ENCODE results near the gene OPN5. TPM values are rescaled to one million over a fixed set of nuclear protein-coding genes. Genes with fewer than 3 reads are reported as not detected.

Gene OPN5
- polyA plus RNA-seq, 6 donors from 2014 or later, result not detected

DNA sequence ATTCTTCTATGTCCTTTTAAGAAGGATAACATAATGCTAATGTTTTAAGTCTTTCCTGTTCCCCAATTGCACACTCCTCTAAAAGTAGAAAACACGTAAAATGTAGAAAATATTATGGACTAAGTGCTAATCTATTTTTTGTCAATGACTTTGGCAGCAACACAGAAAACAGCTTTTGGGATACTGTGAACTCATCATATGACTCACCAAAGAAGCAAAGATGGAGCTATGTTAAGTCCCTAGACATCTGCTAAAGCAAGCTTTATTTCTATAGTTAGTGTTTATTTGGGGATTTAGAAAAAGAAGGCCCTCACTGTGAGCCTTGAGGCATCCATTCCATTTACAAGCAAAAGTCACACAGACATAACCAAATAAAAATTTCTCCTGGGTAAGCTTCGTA, 23.0 kb downstream of the OPN5 start:
- no peak overlapping the region for H3K4me3 Mint-ChIP-seq
- no peaks in the 10 kb centered on the region for H3K4me1 Mint-ChIP-seq
- H3K27me3 Mint-ChIP-seq, result peaks cover 7 to 25% (median 23%) of the 10 kb centered on the region in 3 donors
- DNase-seq, result no peak
- no peaks in the 10 kb centered on the region for H3K36me3 Mint-ChIP-seq
- no peaks in the 10 kb centered on the region for H3K9me3 Mint-ChIP-seq
- ATAC-seq (ENCODE audit: low read depth in 2 of 2), result no peak
- no peak overlapping the region for H3K27ac Mint-ChIP-seq

DNA sequence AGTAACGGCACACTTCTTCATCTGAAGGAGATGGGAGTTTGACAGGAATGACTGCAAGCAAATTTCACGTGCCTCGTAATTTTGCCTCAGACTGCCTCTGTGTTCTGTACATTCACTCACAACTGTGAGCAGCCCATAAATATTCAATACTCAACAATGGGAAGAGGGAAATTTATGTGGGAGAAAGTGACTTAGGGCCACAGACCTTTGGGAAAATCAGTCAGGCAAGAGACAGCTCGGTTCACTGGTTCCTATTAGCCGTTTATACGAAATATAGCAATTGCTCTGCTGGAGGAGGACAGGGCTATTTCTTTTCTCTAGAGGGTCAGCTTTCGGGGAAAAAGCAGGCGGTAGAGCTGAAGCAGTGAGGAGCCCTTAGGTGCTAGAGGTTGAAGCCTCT, 28.0 kb downstream of the OPN5 start:
- Mint-ChIP-seq H3K36me3 (no peaks in the 10 kb centered on the region), H3K4me3 (peak overlapping the region in 1 of 8 donors; percentile 44), H3K27ac (no peak overlapping the region), H3K27me3 (peaks cover 9 to 25% (median 19%) of the 10 kb centered on the region in 3 donors), H3K4me1 (no peaks in the 10 kb centered on the region), H3K9me3 (no peaks in the 10 kb centered on the region)
- no peak for ATAC-seq (ENCODE audit: low read depth in 2 of 2)
- DNase-seq, result no peak

DNA sequence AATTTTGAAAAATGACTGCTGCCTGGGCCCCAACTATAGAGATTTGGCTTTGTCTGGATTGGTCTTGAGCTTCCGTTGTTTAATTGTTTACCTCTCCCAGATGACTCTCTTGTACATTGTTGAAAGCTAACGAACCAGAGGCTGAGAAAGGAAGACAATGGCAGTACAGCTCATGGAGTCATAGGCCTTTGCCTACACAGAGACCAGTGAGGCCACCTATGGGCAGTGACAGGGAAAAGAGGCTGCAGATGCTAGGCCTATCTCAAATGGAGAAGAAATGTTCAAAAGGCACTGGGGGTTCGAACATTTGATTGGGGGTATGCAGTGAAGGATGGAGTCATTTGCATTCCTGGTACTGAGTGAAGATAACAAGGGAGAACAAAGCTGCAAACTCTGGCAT, 29.1 kb downstream of the OPN5 start:
- ATAC-seq (ENCODE audit: low read depth in 2 of 2), result no peak
- Mint-ChIP-seq H3K4me1 (no peaks in the 10 kb centered on the region), H3K9me3 (no peaks in the 10 kb centered on the region), H3K36me3 (no peaks in the 10 kb centered on the region), H3K4me3 (no peak overlapping the region), H3K27ac (no peak overlapping the region), H3K27me3 (peaks cover 9 to 25% (median 21%) of the 10 kb centered on the region in 3 donors)
- no peak for DNase-seq

DNA sequence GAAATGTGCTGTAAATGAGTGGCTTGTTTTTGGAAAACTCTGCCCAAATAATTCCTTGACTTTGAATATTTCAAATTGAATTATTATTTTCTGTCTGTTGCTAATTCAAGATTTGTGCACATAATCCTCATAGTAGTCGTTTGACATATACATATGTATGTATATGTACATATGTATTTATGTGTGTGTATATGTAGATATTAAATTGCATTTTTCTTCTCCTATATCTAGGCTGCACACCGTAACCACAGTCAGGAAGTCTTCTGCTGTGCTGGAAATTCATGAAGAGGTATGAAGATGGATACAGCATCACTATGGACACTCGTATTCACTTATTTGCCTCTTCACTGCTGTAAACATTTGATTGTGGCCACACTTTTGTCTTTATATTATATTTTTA, 29.6 kb downstream of the OPN5 start:
- ATAC-seq (ENCODE audit: low read depth in 2 of 2) (no peak), DNase-seq (no peak)
- no peaks in the 10 kb centered on the region for H3K4me1 Mint-ChIP-seq
- no peak overlapping the region for H3K4me3 Mint-ChIP-seq
- H3K9me3 Mint-ChIP-seq, result no peaks in the 10 kb centered on the region
- no peaks in the 10 kb centered on the region for H3K36me3 Mint-ChIP-seq
- peaks cover 9 to 25% (median 21%) of the 10 kb centered on the region in 3 donors for H3K27me3 Mint-ChIP-seq
- no peak overlapping the region for H3K27ac Mint-ChIP-seq

DNA sequence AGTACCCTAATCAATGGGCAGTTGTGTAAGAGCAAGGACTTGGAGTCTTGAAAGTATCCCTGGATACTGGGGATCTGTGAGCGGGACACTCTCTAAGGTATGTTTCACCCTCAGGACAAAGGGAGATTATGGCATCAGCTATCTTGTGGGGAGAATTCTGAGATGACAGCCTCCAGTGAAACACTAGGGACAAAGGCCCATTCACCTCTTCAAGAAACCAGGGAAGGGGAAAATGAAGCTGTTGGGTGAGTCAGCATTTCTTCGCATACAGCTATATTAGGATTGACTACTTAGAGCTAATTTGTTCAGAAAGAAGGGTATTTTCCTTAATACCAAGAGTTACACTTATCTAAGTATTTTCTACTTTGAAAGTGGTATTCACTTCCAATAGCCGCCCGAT, 35.9 kb downstream of the OPN5 start:
- Mint-ChIP-seq H3K4me3 (no peak overlapping the region), H3K27ac (no peak overlapping the region), H3K4me1 (no peaks in the 10 kb centered on the region), H3K36me3 (no peaks in the 10 kb centered on the region), H3K9me3 (peaks cover 0 to 3% (median 0%) of the 10 kb centered on the region in 7 donors), H3K27me3 (peaks cover 13 to 25% (median 23%) of the 10 kb centered on the region in 3 donors)
- DNase-seq (no peak), ATAC-seq (ENCODE audit: low read depth in 2 of 2) (no peak)

DNA sequence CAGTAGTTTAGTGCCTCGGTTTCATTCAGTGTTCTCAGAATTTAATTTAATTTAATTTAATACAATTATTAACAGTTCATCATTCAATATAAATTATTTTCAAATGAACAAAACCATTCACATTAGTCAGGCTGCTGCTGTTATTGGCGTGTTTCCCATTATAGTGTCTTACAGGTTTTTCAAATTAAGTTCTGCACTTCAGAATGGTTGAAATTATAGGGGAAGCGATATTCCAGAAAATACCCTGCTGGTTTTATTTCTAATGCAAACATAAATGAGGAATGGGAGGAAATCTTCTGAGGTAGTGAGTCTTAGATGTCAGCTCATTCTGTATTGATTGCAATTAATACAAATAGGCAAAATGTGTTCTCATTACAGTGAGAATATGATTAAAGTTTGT, 37.6 kb downstream of the OPN5 start:
- no peaks in the 10 kb centered on the region for H3K36me3 Mint-ChIP-seq
- no peaks in the 10 kb centered on the region for H3K4me1 Mint-ChIP-seq
- peaks cover 0 to 5% (median 0%) of the 10 kb centered on the region in 7 donors for H3K9me3 Mint-ChIP-seq
- no peak for DNase-seq
- H3K27me3 Mint-ChIP-seq, result peaks cover 13 to 20% (median 18%) of the 10 kb centered on the region in 3 donors
- H3K27ac Mint-ChIP-seq, result no peak overlapping the region
- no peak overlapping the region for H3K4me3 Mint-ChIP-seq
- no peak for ATAC-seq (ENCODE audit: low read depth in 2 of 2)

DNA sequence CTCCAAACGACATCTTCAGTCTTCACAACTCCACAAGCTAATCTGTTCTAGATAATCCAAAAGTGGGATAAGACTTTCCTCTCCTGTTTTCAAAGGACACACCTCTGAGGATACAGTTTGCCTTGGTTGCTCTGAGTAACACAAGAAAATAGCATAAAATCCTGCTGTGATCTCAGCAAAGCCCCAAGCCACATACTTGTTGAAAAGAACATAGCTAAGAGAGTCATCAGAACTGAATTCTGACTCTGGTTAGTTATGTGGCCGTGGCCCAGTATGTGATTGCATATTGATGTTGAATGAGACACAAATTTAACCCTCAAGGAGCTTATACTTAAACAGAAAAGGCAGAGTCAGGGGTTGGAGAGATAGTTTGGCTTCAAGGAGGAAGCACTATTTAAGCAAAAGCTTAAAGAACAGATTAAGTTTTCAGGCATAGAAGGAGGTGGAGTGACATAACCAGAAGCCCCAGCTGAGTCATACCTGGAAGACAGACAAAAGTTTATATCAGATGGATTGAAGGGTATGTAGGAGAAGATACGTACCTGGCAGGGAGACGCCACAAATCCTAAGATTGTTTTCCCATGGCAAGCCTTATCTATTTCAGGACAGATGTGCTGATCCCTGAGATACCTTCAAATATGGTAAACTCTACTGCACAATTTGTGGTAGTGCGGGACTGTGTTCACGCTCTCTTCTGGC, 41.2 kb downstream of the OPN5 start:
- Mint-ChIP-seq H3K27ac (no peak overlapping the region), H3K4me3 (no peak overlapping the region), H3K4me1 (no peaks in the 10 kb centered on the region), H3K9me3 (peaks cover 0 to 2% (median 0%) of the 10 kb centered on the region in 7 donors), H3K27me3 (peaks cover 5 to 18% (median 12%) of the 10 kb centered on the region in 3 donors), H3K36me3 (no peaks in the 10 kb centered on the region)
- ATAC-seq (ENCODE audit: low read depth in 2 of 2) (no peak), DNase-seq (no peak)

DNA sequence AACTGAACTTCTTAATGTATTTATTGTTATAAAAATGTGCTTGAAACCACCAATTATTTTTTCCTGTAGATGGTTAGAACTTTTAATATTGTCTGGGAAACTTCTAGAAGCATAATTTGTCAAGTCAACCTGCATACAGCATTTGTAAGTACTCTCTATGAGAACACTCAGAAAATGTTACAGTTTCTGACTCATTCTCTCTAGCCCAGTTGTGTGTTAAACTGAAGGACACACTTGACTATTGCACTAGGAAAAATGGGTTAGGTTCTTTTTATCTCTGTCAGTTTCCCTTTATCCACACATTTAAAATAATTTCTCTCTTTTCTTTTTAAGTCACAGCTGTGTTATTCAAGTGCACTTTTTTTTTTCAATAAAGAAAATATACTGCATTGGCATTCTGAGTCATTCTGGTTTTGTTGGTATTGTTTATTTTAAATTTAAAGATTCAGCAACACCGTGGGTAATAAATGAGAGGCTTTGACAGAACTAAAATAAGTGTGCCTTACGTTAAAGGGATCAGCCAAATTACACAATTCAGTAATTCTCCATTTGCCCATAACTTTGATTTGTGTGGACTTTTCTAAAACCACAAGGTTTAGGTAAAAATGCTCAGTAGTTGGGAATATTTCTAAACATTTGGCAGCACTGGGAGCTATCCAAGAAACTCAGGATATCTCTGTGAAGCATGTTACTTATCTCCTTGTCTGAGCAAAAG, 50.7 kb downstream of the OPN5 start:
- H3K9me3 Mint-ChIP-seq, result peaks cover 0 to 6% (median 0%) of the 10 kb centered on the region in 7 donors
- H3K36me3 Mint-ChIP-seq, result no peaks in the 10 kb centered on the region
- ATAC-seq (ENCODE audit: low read depth in 2 of 2), result no peak
- DNase-seq, result no peak
- H3K4me1 Mint-ChIP-seq, result no peaks in the 10 kb centered on the region
- no peak overlapping the region for H3K27ac Mint-ChIP-seq
- H3K4me3 Mint-ChIP-seq, result no peak overlapping the region
- no peaks in the 10 kb centered on the region for H3K27me3 Mint-ChIP-seq

DNA sequence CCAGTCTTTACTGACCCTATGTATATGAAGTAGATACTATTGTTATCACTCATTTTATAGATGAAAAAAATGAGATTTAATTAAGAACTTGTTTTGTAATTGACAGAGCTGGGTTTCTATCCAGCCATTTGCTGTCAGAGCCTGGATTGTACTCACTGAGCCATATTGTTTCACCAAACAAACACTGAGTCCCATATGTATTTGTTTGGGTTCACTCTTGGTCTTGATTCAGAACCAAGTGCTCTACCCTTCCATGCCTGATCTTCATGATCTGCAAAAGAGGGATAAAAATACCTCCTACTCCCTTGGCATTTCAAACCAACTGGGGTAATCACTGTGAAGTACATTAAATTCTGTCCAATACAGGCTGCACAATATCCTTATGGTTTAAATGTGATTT, 52.4 kb downstream of the OPN5 start:
- H3K27ac Mint-ChIP-seq, result no peak overlapping the region
- H3K36me3 Mint-ChIP-seq, result no peaks in the 10 kb centered on the region
- H3K27me3 Mint-ChIP-seq, result no peaks in the 10 kb centered on the region
- H3K4me3 Mint-ChIP-seq, result no peak overlapping the region
- ATAC-seq (ENCODE audit: low read depth in 2 of 2), result no peak
- peaks cover 0 to 6% (median 0%) of the 10 kb centered on the region in 7 donors for H3K9me3 Mint-ChIP-seq
- H3K4me1 Mint-ChIP-seq, result no peaks in the 10 kb centered on the region
- DNase-seq, result no peak

DNA sequence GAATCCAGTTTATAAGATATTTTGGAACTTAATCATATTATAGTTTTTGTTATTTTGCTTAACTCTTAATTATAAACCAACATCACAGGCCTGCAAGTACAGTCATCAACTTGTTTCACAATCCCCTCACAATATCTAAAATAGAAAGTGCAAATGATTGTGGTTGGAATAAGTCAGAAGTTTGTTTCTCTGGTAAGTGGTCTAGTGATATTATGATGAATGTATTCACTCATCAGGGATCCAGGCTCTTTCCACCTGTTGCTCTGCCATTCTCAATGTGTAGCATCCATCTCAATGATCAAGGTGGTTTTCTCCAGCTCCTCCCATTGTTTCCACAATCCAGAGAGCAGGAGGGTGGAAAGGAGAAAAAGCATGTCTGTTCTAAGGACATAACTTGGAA, 54.2 kb downstream of the OPN5 start:
- H3K27ac Mint-ChIP-seq, result no peak overlapping the region
- H3K27me3 Mint-ChIP-seq, result peaks cover 0 to 8% (median 7%) of the 10 kb centered on the region in 3 donors

DNA sequence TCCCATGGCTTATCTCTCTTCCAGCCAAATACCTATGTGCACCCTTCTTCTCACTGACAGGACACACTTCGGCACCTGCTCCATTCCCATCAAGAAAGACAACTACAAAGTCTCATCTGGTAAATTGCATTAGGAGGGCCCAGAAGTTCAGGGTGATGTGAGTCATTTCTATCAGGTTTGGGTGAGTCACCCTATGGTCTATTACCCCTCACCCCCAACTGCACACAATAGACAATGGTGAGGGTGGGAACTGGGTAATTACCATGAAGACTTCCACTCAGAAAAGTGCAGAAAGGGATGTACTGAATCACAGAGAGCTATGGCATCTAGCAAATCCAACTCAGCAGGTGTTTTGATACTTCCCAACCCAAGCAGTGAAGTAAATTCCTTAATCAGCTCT, 54.8 kb downstream of the OPN5 start:
- H3K4me3 Mint-ChIP-seq, result no peak overlapping the region
- peaks cover 0 to 6% (median 0%) of the 10 kb centered on the region in 7 donors for H3K9me3 Mint-ChIP-seq
- H3K4me1 Mint-ChIP-seq, result no peaks in the 10 kb centered on the region
- ATAC-seq (ENCODE audit: low read depth in 2 of 2) (no peak), DNase-seq (no peak)
- H3K27me3 Mint-ChIP-seq, result peaks cover 0 to 8% (median 7%) of the 10 kb centered on the region in 3 donors
- peaks cover 0 to 4% of the 10 kb centered on the region in 2 donors for H3K36me3 Mint-ChIP-seq
- no peak overlapping the region for H3K27ac Mint-ChIP-seq

More for the DNA sequence above, 54.2 kb downstream of the OPN5 start:
- no peaks in the 10 kb centered on the region for H3K4me1 Mint-ChIP-seq
- ATAC-seq (ENCODE audit: low read depth in 2 of 2) (no peak), DNase-seq (no peak)
- H3K36me3 Mint-ChIP-seq, result peaks cover 0 to 4% of the 10 kb centered on the region in 2 donors
- H3K9me3 Mint-ChIP-seq, result peaks cover 0 to 6% (median 0%) of the 10 kb centered on the region in 7 donors
- no peak overlapping the region for H3K4me3 Mint-ChIP-seq

DNA sequence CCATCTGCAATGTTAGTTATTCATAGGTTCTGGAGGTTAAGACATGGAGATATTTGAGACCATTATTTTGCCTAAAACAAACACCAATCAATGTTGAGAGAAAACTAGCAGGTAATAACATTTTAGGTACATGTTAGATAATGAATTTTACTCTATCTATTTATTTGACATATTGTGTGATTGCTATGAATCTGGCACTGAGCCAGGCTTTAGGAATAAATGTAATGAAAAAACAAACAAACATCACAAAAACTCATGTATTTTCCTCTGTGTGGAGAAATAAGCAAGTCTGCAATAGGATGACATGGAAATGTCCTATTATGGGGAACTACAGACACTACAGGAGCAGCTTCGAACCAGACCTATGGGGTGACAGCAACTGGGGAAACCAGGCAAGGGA, 57.8 kb downstream of the OPN5 start:
- Mint-ChIP-seq H3K36me3 (peaks cover 0 to 4% of the 10 kb centered on the region in 2 donors), H3K27me3 (peaks cover 0 to 8% (median 7%) of the 10 kb centered on the region in 3 donors), H3K9me3 (peaks cover 0 to 4% (median 0%) of the 10 kb centered on the region in 7 donors), H3K27ac (no peak overlapping the region), H3K4me3 (no peak overlapping the region), H3K4me1 (no peaks in the 10 kb centered on the region)
- no peak for ATAC-seq (ENCODE audit: low read depth in 2 of 2)
- no peak for DNase-seq

DNA sequence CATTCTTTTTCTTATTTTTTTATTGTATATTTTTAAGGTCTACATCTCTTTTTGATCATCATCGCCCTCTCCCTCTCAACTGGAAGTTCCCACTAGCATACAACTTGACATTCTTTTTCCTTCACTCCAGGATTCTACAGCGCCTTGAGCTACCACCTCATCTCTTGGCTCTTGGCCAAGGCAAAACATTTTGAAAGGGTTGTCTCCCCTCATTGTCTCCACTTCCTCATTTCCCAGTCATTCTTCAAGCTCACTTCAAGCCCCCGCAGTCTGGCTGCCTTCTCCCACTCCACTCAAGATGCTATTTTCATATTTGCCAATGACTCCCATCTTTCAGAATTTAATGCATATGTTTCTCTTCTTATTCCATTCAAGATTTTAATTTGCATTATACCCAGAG, 63.0 kb downstream of the OPN5 start:
- ATAC-seq (ENCODE audit: low read depth in 2 of 2) (no peak), DNase-seq (no peak)
- Mint-ChIP-seq H3K4me3 (no peak overlapping the region), H3K27me3 (peaks cover 2 to 9% (median 5%) of the 10 kb centered on the region in 3 donors), H3K27ac (no peak overlapping the region), H3K36me3 (peaks cover 0 to 1% of the 10 kb centered on the region in 2 donors), H3K4me1 (no peaks in the 10 kb centered on the region), H3K9me3 (peaks cover 0 to 2% (median 0%) of the 10 kb centered on the region in 7 donors)

DNA sequence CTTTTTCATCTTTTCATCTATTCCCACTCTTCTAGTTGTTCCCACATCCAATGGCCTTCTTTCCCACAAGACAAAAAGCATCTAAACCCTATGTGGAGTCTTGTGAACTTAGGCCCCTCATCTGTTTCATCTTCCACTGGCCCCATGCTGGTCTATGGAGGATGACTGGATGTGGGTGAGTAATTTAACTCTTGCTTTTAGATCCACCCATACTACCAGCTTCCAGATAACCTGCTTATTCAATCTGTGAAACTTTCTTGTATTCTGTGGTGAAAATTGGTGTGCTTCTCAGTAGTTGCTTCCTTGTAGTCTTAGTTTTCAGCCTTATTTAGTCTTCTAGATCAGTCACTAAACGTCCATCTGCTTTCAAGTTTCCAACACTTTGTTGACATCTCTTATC, 64.9 kb downstream of the OPN5 start:
- no peak overlapping the region for H3K4me3 Mint-ChIP-seq
- H3K27me3 Mint-ChIP-seq, result peaks cover 0 to 5% (median 5%) of the 10 kb centered on the region in 3 donors
- H3K4me1 Mint-ChIP-seq, result no peaks in the 10 kb centered on the region
- H3K36me3 Mint-ChIP-seq, result no peaks in the 10 kb centered on the region
- peaks cover 0 to 2% (median 0%) of the 10 kb centered on the region in 7 donors for H3K9me3 Mint-ChIP-seq
- no peak for DNase-seq
- ATAC-seq (ENCODE audit: low read depth in 2 of 2), result no peak
- no peak overlapping the region for H3K27ac Mint-ChIP-seq
